DMS53 treated with DMSO at 0.1 percent for 48 hours (cell line): ENCODE data around the gene RALGPS2.

Source experiments
- DNase-seq: peaks from one replicate; lab custom pipeline; 2025; ENCODE audit not compliant: unreplicated experiment; lab: John Stamatoyannopoulos, UW

Gene RALGPS2

GRCh38 chr1:178960482-178961240 is 235.6 kb downstream of the RALGPS2 start:
- no peak for DNase-seq

GRCh38 chr1:178961331-178961730 is 236.3 kb downstream of the RALGPS2 start:
- no peak for DNase-seq

GRCh38 chr1:178961868-178962267 is 236.8 kb downstream of the RALGPS2 start:
- DNase-seq = no peak

GRCh38 chr1:178962853-178963711 is 238.0 kb downstream of the RALGPS2 start:
- DNase-seq = no peak

GRCh38 chr1:178964469-178965330 is 239.7 kb downstream of the RALGPS2 start:
- DNase-seq = no peak

GRCh38 chr1:178966312-178966711 is 241.3 kb downstream of the RALGPS2 start:
- DNase-seq = no peak

- no peak for DNase-seq
Measured at GRCh38 chr1:178969226-178969987, 244.4 kb downstream of the RALGPS2 start.

- no peak for DNase-seq
Measured at GRCh38 chr1:178970184-178970583, 245.1 kb downstream of the RALGPS2 start.
